OCI-M2 (cell line): ENCODE measurements around the gene PSMB8.

Source experiments
- DNase-seq: peaks from one replicate; lab custom pipeline; 2025; ENCODE audit not compliant: unreplicated experiment; lab: John Stamatoyannopoulos, UW

Gene PSMB8

GRCh38 chr6:32857156-32857891, 13.5 kb upstream of the PSMB8 start:
- DNase-seq: no peak

GRCh38 chr6:32855467-32856174, 11.8 kb upstream of the PSMB8 start:
- DNase-seq: no peak

- DNase-seq: no peak
These were observed 10.7 kb upstream of the PSMB8 start for GRCh38 chr6:32854376-32855178.

- peak; percentile 94 for DNase-seq
These were observed 9.9 kb upstream of the PSMB8 start, which contains the start of the genes PSMB9 and TAP1 for GRCh38 chr6:32853541-32854375. Gene PSMB9 (plus strand): TSS chr6:32854192. CDS start chr6:32854230, 38 bp downstream. Gene TAP1 (minus strand): TSS chr6:32853704. CDS start chr6:32853636, 68 bp downstream.

- DNase-seq: no peak
These were observed 9.1 kb upstream of the PSMB8 start for GRCh38 chr6:32852844-32853540.

- no peak for DNase-seq
These were observed 8.4 kb upstream of the PSMB8 start for GRCh38 chr6:32852018-32852843.

GRCh38 chr6:32851025-32851424, 7.2 kb upstream of the PSMB8 start:
- DNase-seq: no peak

- DNase-seq: no peak
These were observed 5.3 kb upstream of the PSMB8 start for GRCh38 chr6:32849126-32849525.

GRCh38 chr6:32847795-32848194, 3.9 kb upstream of the PSMB8 start:
- DNase-seq: no peak

GRCh38 chr6:32847004-32847403, 3.2 kb upstream of the PSMB8 start:
- DNase-seq: no peak

GRCh38 chr6:32845384-32845884, 1.6 kb upstream of the PSMB8 start:
- no peak for DNase-seq

GRCh38 chr6:32844839-32845383, 1.1 kb upstream of the PSMB8 start:
- DNase-seq: no peak

GRCh38 chr6:32843331-32843978, 392 bp downstream of the PSMB8 start:
- no peak for DNase-seq

- DNase-seq: no peak
These were observed 1.2 kb downstream of the PSMB8 start for GRCh38 chr6:32842690-32843089.

GRCh38 chr6:32842021-32842650, 1.7 kb downstream of the PSMB8 start:
- DNase-seq: no peak

- DNase-seq: no peak
These were observed 3.1 kb downstream of the PSMB8 start for GRCh38 chr6:32840604-32841246.

GRCh38 chr6:32839356-32839755, 4.5 kb downstream of the PSMB8 start:
- DNase-seq: no peak
